CD14-positive monocyte (primary cell): ENCODE measurements around the gene EXT2. TPM values are rescaled to one million over a fixed set of nuclear protein-coding genes. Genes with fewer than 3 reads are reported as not detected.

Experiments
- DNase-seq, 3 donors: peaks; one replicate each; pipeline ENCODE4 v3.0.0-alpha.2; 2011 to 2022
- H2AFZ ChIP-seq: 2 replicates; pipeline ENCODE4 v1.6.0; 2012; ENCODE audit warnings: mild to moderate bottlenecking, low read depth, low read length, inconsistent platforms; ENCODE audit not compliant: insufficient read depth, poor library complexity, severe bottlenecking
- H3K27ac ChIP-seq, 2 donors: 1 replicate in 1 of 2; 2 replicates in 1 of 2; pipeline ENCODE4 v1.5.1; 2012 to 2013; ENCODE audit warnings: low read length in 2 of 2, control low read depth in 1 of 2, inconsistent platforms in 1 of 2, low read depth in 1 of 2, mild to moderate bottlenecking in 1 of 2
- H3K27me3 ChIP-seq, 2 donors: one replicate each; pipeline versions ENCODE4 v1.6.0 to v1.6.1; 2011 to 2013; ENCODE audit warnings: low read length in 2 of 2; ENCODE audit not compliant: control insufficient read depth in 2 of 2, insufficient read depth in 2 of 2
- H3K36me3 ChIP-seq, 2 donors: replicated peaks in 1 of 2; 1 replicate in 1 of 2; 2 replicates in 1 of 2; pipeline versions ENCODE4 v1.5.1 to v1.6.1; 2012 to 2013; ENCODE audit warnings: low read length in 2 of 2, control low read depth in 1 of 2, inconsistent platforms in 1 of 2, mild to moderate bottlenecking in 1 of 2; ENCODE audit not compliant: insufficient read depth in 2 of 2, control insufficient read depth in 1 of 2
- H3K4me1 ChIP-seq, 2 donors: 1 replicate in 1 of 2; 2 replicates in 1 of 2; pipeline versions ENCODE4 v1.5.1 to v1.6.1; 2012 to 2013; ENCODE audit warnings: low read length in 2 of 2, control low read depth in 1 of 2, inconsistent platforms in 1 of 2, mild to moderate bottlenecking in 1 of 2, moderate library complexity in 1 of 2; ENCODE audit not compliant: insufficient read depth in 2 of 2, control insufficient read depth in 1 of 2
- H3K4me2 ChIP-seq: replicated peaks from 2 replicates; pipeline ENCODE3; 2012; ENCODE audit warnings: low read length, moderate library complexity, mild to moderate bottlenecking; ENCODE audit not compliant: poor library complexity, severe bottlenecking; ENCODE audit errors: extremely low read depth
- H3K4me3 ChIP-seq, 3 experiments: fragments of 200-600 bp in 1 of 3; sonication (generic) in 1 of 3; replicated peaks in 1 of 3; 1 replicate in 2 of 3; 2 replicates in 1 of 3; pipeline ENCODE4 v1.5.1; 2011 to 2013; ENCODE audit warnings: low read length in 3 of 3, mild to moderate bottlenecking in 3 of 3, control low read depth in 2 of 3, low read depth in 2 of 3, inconsistent platforms in 1 of 3, moderate library complexity in 1 of 3
- H3K79me2 ChIP-seq: 2 replicates; pipeline ENCODE4 v1.6.0; 2012; ENCODE audit warnings: mild to moderate bottlenecking, control low read depth, inconsistent platforms, low read length, moderate library complexity; ENCODE audit not compliant: insufficient read depth
- H3K9ac ChIP-seq: 2 replicates; pipeline ENCODE4 v1.6.0; 2017; ENCODE audit warnings: low read length, mild to moderate bottlenecking; ENCODE audit not compliant: insufficient read depth, poor library complexity, severe bottlenecking
- H3K9me3 ChIP-seq, 2 donors: replicated peaks in 1 of 2; 1 replicate in 1 of 2; 2 replicates in 1 of 2; pipeline versions ENCODE4 v1.5.1 to v1.6.1; 2012 to 2013; ENCODE audit warnings: low read length in 2 of 2, control low read depth in 1 of 2; ENCODE audit not compliant: control insufficient read depth in 1 of 2, insufficient read depth in 1 of 2
- H4K20me1 ChIP-seq: 2 replicates; pipeline ENCODE4 v1.6.0; 2012; ENCODE audit warnings: mild to moderate bottlenecking, low read length, control low read depth, moderate library complexity; ENCODE audit not compliant: insufficient read depth
- H3K27ac Mint-ChIP-seq, 7 donors: one replicate each; pipeline ENCODE4 v1.8.0; 2020; ENCODE audit warnings: mild to moderate bottlenecking in 7 of 7, mixed read lengths in 7 of 7, moderate library complexity in 6 of 7, inconsistent platforms in 2 of 7
- H3K27me3 Mint-ChIP-seq, 3 donors: one replicate each; pipeline ENCODE4 v1.8.0; 2021 to 2022; ENCODE audit warnings: low read depth in 3 of 3, mild to moderate bottlenecking in 3 of 3, mixed read lengths in 3 of 3, moderate library complexity in 3 of 3, inconsistent platforms in 1 of 3
- H3K36me3 Mint-ChIP-seq, 2 donors: one replicate each; pipeline ENCODE4 v1.8.0; 2020; ENCODE audit warnings: mixed read lengths in 2 of 2, inconsistent platforms in 1 of 2, mild to moderate bottlenecking in 1 of 2
- H3K4me1 Mint-ChIP-seq: one replicate; pipeline ENCODE4 v1.8.0; 2020; ENCODE audit warnings: mild to moderate bottlenecking, mixed read lengths
- H3K4me3 Mint-ChIP-seq, 2 donors: one replicate each; pipeline ENCODE4 v1.8.0; 2020; ENCODE audit warnings: mild to moderate bottlenecking in 2 of 2, mixed read lengths in 2 of 2, moderate library complexity in 1 of 2
- H3K9me3 Mint-ChIP-seq, 7 donors: one replicate each; pipeline ENCODE4 v1.8.0; 2020 to 2022; ENCODE audit warnings: mixed read lengths in 7 of 7, mild to moderate bottlenecking in 6 of 7, moderate library complexity in 6 of 7, inconsistent platforms in 2 of 7
- WGBS: methylation state at CpG from one replicate; pipeline ENCODE4 v1.1.5; 2013; ENCODE audit warnings: missing lambda C conversion rate; ENCODE audit not compliant: insufficient coverage; 5-methylcytosine and 5-hydroxymethylcytosine counted together
- intact Hi-C, 2 donors: fragments of 100-400 bp; cut with micrococcal nuclease; formaldehyde crosslinking; loops; one replicate each; pipeline versions ENCODE4 v1.15.0 to v1.15.1; 2023
- polyA plus RNA-seq, 3 donors: library from polyadenylated mRNA; depleted of rRNA in 1 of 3; unstranded in 2 of 3; stranded (reverse) in 1 of 3; fragments of 300-500 nt in 2 of 3; fragments of >200 nt in 1 of 3; fragmentation: Illumina TruSeq in 2 of 3; gene quantifications; 1 replicate in 2 of 3; 2 replicates in 1 of 3; pipeline ENCODE4 v1.2.3, GENCODE V29; 2012 to 2021
- TF ChIP-seq, protein P1 (sequence below): fragments of 200-600 bp; IDR thresholded peaks from one replicate; pipeline ENCODE4 v1.8.0; 2022; ENCODE audit warnings: antibody characterized with exemption, mild to moderate bottlenecking

The EXT2 gene
- polyA plus RNA-seq, 3 donors: 17.2 to 41.1 (median 34.2) TPM

DNA sequence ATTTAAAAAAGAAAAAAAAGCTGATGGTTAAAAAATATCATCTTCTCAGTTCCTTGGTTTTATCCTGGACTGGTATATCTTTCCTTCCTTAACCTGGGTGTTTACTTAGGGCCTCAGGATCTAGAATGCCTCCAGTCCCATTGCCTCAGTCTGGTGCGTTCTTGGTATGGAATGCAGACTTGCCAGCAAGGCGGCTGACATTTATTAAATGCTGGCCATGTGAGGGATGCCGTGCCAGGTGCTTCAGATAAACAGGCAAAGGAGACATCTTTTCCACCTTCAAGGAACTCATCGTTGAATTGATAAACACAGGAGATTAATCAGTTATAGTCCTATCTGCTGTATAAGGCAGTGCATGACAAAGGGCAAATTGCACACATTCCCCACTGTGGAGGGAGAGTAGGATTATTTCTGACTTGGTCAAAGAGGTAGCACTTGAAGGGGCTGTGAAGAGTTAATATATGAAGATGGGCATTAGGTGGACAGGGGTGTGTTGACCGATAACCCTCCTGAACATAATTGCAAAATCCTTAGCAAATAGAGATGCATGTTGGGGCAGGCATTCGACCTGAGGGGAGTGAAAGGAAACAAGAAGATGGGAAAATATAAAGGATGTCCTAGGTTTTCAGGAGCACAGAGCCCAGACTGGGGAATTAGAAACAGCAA, 160.1 kb downstream of the EXT2 start:
- Histone ChIP-seq H3K79me2 (no peaks in the 10 kb centered on the region), H3K9ac (no peak overlapping the region), H3K4me2 (no peak overlapping the region), H3K27ac (no peak overlapping the region), H4K20me1 (no peaks in the 10 kb centered on the region), H3K27me3 (no peaks in the 10 kb centered on the region), H3K9me3 (peaks cover 0 to 11% of the 10 kb centered on the region in 2 donors), H2AFZ (no peak overlapping the region), H3K4me3 (no peak overlapping the region), H3K36me3 (no peaks in the 10 kb centered on the region), H3K4me1 (no peaks in the 10 kb centered on the region)
- H3K27me3 Mint-ChIP-seq: peaks cover 0 to 2% (median 1%) of the 10 kb centered on the region in 3 donors
- no peak overlapping the region for H3K27ac Mint-ChIP-seq
- H3K4me3 Mint-ChIP-seq: no peak overlapping the region
- TF ChIP-seq, protein P1, sequence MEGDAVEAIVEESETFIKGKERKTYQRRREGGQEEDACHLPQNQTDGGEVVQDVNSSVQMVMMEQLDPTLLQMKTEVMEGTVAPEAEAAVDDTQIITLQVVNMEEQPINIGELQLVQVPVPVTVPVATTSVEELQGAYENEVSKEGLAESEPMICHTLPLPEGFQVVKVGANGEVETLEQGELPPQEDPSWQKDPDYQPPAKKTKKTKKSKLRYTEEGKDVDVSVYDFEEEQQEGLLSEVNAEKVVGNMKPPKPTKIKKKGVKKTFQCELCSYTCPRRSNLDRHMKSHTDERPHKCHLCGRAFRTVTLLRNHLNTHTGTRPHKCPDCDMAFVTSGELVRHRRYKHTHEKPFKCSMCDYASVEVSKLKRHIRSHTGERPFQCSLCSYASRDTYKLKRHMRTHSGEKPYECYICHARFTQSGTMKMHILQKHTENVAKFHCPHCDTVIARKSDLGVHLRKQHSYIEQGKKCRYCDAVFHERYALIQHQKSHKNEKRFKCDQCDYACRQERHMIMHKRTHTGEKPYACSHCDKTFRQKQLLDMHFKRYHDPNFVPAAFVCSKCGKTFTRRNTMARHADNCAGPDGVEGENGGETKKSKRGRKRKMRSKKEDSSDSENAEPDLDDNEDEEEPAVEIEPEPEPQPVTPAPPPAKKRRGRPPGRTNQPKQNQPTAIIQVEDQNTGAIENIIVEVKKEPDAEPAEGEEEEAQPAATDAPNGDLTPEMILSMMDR: no peak
- WGBS: 89% methylated on average over 2 of the region's 6 CpGs
- H3K36me3 Mint-ChIP-seq: peaks cover 0 to 4% of the 10 kb centered on the region in 2 donors
- H3K4me1 Mint-ChIP-seq: no peaks in the 10 kb centered on the region
- intact Hi-C loops: no loop called here
- peaks cover 13 to 24% (median 17%) of the 10 kb centered on the region in 7 donors for H3K9me3 Mint-ChIP-seq
- DNase-seq: no peak

GRCh38 chr11:44256673-44257291, 161.3 kb downstream of the EXT2 start:
- intact Hi-C loops: no loop called here
- H3K9me3 Mint-ChIP-seq: peaks cover 13 to 23% (median 17%) of the 10 kb centered on the region in 7 donors
- Histone ChIP-seq H3K9me3 (peaks cover 0 to 11% of the 10 kb centered on the region in 2 donors), H4K20me1 (no peaks in the 10 kb centered on the region), H2AFZ (no peak overlapping the region), H3K27me3 (no peaks in the 10 kb centered on the region), H3K4me1 (no peaks in the 10 kb centered on the region), H3K27ac (no peak overlapping the region), H3K79me2 (no peaks in the 10 kb centered on the region), H3K4me2 (no peak overlapping the region), H3K36me3 (no peaks in the 10 kb centered on the region), H3K9ac (no peak overlapping the region), H3K4me3 (no peak overlapping the region)
- H3K27me3 Mint-ChIP-seq: peaks cover 1 to 2% (median 2%) of the 10 kb centered on the region in 3 donors
- H3K4me3 Mint-ChIP-seq: no peak overlapping the region
- H3K36me3 Mint-ChIP-seq: peaks cover 0 to 4% of the 10 kb centered on the region in 2 donors
- no peak for DNase-seq
- peak overlapping the region in 1 of 7 donors; percentile 36 for H3K27ac Mint-ChIP-seq
- TF ChIP-seq, protein P1: no peak
- WGBS: 100% methylated on average over 3 of the region's 4 CpGs
- no peaks in the 10 kb centered on the region for H3K4me1 Mint-ChIP-seq
